NCI-H2196 (cell line): ENCODE results near the gene ELMO1.

Experiments
- DNase-seq: peaks from one replicate; lab custom pipeline; 2025; ENCODE audit not compliant: unreplicated experiment; lab: John Stamatoyannopoulos, UW

Gene ELMO1

GRCh38 chr7:36965625-36966024 is 483.0 kb downstream of the ELMO1 start:
- DNase-seq: no peak

GRCh38 chr7:36964297-36964696 is 484.4 kb downstream of the ELMO1 start:
- DNase-seq: no peak

DNA sequence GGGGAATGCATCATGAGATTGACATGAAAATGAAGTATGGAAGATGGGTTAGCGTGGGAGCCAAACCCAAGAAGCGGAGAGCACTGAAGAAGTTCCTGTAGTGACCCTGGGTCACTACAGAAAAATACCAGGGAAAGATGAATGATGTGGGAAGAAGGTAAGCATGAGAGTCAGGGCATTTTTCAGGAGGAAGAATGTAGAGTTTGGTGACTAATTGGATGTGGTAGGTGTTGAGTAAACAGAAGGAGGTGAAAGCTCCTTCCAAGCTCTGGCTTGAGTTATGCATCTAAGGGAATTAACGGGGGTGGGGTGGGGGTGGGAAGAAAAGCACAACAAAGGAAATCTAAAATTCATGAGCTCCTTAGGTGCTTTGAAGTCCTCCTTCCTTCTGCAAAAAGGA is 486.3 kb downstream of the ELMO1 start:
- DNase-seq: no peak

- no peak for DNase-seq
These were observed 487.0 kb downstream of the ELMO1 start for GRCh38 chr7:36961693-36962092.

- DNase-seq: no peak
These were observed 487.6 kb downstream of the ELMO1 start for GRCh38 chr7:36961097-36961496.

DNA sequence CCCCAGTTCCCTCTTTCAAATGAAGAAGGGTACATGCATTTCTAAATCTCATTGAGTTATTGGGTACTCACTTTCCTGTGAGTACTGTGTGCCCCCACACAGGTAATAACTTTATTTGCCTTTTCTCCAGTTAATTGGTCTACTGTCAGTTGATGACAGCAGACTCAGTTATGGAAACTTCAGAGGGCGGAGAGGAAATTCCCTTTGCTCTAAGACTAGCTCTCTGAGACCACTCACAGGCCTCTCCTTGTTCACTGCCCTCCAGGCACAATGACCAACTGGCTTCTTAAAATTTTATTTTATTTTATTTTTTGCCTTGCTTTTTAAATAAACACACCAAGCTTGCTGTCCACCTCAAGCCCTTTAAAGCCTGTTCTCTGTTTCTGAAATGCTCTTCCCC is 488.6 kb downstream of the ELMO1 start:
- no peak for DNase-seq

DNA sequence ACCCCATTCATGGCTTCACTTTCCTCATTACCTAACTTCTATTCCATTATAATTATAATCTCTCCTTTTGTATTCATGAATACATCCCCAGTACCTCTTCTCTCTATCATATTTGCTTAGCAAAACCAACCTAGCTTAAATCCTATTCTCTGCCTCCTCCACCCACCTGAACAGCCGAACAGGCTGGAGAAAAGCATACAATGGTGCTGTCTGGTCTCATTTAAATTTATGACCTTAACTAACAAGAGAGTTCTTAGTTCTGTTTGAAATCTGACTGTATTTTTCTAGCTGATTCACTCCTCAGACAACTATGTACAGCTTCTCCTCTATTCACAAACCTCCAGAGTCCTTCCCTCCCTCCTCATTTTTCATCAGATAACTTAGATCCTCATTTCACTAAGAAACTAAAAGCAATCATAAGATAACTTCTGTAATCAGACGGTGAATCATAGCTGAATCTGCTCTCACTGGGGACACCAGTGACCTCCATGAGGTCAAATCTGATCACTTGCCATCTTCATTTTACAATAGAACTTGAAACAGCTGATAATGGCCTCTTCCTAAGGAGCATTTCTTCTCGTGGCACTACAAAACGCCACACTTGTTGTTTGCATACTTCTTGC is 490.4 kb downstream of the ELMO1 start:
- no peak for DNase-seq

DNA sequence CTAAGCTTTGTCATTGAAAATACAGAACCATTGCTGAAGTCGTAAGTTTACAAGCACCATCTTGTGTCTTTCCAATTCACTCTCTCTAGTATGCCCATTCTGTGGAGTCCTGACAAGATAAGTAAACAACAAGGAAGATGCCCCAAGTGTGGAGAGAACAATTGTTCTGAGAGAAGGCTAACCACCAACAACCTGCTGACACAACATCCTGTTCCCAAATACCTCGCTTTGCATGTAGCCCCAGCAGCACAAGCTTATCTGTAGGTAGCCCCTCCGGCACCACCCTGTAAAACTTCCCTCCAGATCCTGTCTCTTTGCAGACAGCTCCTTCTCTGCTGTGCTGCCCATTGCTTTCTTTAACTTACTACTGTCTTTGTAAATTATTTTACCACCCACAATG is 491.0 kb downstream of the ELMO1 start:
- DNase-seq: no peak

DNA sequence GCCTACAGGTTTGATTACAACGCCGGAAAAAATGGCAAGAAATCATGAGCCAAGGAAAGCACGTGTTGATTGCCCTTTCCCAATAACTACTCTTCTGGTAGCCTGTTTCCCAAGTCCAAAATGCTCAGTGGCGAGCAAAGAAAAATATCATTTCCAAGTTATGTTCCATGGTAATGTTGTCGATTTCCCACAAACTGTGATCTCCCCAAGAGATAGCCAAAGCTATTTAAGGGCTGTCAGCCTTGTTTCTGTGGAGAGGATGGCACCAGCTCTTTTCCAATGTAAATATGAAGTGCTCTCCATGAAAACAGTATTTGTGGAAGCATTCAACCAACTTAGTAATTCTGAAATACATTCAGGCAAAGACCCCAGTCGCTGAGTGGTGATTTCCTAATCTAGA is 491.9 kb downstream of the ELMO1 start:
- no peak for DNase-seq

DNA sequence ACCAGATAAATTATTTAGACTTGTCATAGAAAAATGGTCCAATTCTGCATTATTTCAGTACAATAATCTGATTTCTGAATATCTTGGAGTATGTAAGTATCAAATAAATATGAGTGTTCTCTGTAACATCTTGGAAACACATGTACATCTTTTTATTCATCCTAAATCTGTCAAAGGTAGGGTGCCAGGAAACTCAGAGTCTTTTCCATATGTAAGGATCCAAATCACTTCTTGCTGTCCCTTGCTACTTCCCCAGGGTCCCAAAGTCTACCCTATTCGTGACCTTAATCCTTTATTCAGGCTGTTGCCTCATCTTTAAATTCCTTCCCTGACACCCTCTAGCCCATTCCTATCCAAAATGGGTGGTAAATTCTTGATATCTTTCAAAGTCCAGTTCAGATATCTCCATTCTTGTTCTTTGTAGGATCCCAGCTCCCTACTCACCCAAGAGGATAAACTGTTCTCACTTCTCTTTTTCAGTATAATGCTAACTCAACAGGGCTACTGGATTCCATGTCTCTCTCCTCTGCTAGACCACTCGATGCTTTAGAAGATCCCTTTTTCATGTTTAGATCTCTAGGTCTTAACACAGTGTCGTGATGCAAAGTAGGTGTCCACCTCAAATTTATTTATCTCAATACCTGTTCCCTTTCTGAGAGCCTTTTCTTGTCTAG is 493.1 kb downstream of the ELMO1 start:
- no peak for DNase-seq

GRCh38 chr7:36951257-36951697 is 497.4 kb downstream of the ELMO1 start:
- no peak for DNase-seq

GRCh38 chr7:36949711-36950600 is 498.7 kb downstream of the ELMO1 start:
- no peak for DNase-seq

GRCh38 chr7:36946401-36946739 is 502.3 kb downstream of the ELMO1 start:
- DNase-seq: no peak

- no peak for DNase-seq
These were observed 502.9 kb downstream of the ELMO1 start for GRCh38 chr7:36945612-36946400.

DNA sequence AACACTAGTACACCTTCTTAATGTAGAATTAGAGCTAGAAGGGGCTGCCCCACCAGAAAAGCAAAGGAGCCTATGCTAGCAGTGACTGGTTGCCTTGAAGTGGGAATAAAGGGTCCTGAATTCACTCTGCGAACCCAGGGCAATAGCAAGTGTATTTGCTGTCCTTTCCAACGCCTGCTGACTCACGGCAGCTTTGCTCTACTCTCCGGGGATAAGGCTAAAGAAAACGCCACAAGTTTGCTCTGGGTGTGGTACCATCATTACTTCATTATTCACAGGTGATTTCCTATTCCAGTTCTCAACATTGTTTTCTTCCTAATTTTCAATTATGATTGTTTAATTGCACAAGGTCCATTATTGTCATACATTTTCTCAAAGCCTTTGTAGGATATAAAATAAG is 503.8 kb downstream of the ELMO1 start:
- no peak for DNase-seq

- no peak for DNase-seq
These were observed 504.9 kb downstream of the ELMO1 start for GRCh38 chr7:36943591-36944435.

DNA sequence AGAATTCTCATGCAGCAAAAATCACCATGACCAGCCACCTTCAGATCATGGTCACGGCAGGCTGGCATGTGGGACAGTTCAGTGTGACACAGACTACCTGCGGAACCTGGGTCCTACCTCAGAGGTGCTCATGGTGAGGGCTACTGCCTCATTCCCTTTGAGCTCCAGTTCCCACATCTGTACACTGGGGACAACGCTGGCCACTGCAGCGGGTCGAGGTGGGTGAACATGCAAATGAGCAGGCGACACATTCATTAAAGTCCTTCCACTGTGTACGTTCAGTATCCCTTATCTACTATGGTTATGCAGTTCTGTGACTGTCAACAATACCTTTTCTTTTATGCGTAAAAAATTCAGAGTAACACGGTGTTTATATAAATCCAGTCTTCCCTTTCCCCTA is 505.7 kb downstream of the ELMO1 start:
- no peak for DNase-seq

GRCh38 chr7:36942541-36942940 is 506.1 kb downstream of the ELMO1 start:
- no peak for DNase-seq

DNA sequence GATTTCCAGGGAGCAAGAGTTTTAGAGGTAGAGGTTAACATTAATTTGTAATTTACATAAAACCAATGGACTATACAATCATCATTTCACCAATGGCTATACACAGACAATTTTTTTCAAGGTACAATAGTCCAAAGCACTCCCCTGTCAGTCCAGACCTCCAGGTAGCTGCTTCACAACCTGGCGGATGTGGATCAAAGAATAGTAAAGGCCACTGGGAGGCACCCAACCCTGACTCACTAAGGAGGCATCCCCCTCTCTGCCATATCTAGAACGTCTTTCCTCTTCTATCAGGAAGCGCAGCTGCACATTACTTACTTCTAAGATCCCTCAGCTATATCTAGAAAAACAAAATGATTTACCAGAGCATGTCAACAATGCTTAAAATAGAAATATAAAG is 506.6 kb downstream of the ELMO1 start:
- DNase-seq: no peak

- DNase-seq: no peak
These were observed 507.3 kb downstream of the ELMO1 start for GRCh38 chr7:36941359-36941758.
